H9 (cell line): ENCODE results near the gene MARCHF6. TPM values are rescaled to one million over a fixed set of nuclear protein-coding genes. Genes with fewer than 3 reads are reported as not detected.
"Not testable (repeated sequence)": the region's sequence is repeated elsewhere in the genome, so short reads cannot be mapped to it uniquely, and the experiment has no call there.

Experiments used
- DNase-seq: peaks from one replicate; pipeline ENCODE4 v3.0.0-alpha.2; 2017
- H2AFZ ChIP-seq: one replicate; pipeline ENCODE4 v1.6.1; 2013; ENCODE audit warnings: mild to moderate bottlenecking, low read length, control low read depth, moderate library complexity
- H2AK5ac ChIP-seq: 2 replicates; pipeline ENCODE4 v1.6.1; 2013; ENCODE audit warnings: low read length, control low read depth, mixed read lengths; ENCODE audit not compliant: insufficient read length
- H2BK120ac ChIP-seq: one replicate; pipeline ENCODE4 v1.6.1; 2013; ENCODE audit warnings: low read depth, mild to moderate bottlenecking, low read length, control low read depth, inconsistent platforms; ENCODE audit not compliant: poor library complexity, severe bottlenecking
- H2BK12ac ChIP-seq: 2 replicates; pipeline ENCODE4 v1.6.1; 2013; ENCODE audit warnings: low read length, control low read depth, mixed read lengths, low read depth; ENCODE audit not compliant: insufficient read length
- H2BK15ac ChIP-seq: 2 replicates; pipeline ENCODE4 v1.6.1; 2013; ENCODE audit warnings: low read depth, low read length, control low read depth
- H2BK20ac ChIP-seq: one replicate; pipeline ENCODE4 v1.6.1; 2013; ENCODE audit warnings: low read depth, mild to moderate bottlenecking, low read length, control low read depth, inconsistent platforms; ENCODE audit not compliant: poor library complexity, severe bottlenecking
- H2BK5ac ChIP-seq: 2 replicates; pipeline ENCODE4 v1.6.1; 2013; ENCODE audit warnings: low read length, control low read depth, mixed read lengths; ENCODE audit not compliant: insufficient read length
- H3K14ac ChIP-seq: 2 replicates; pipeline ENCODE4 v1.6.1; 2013; ENCODE audit warnings: low read length, control low read depth; ENCODE audit not compliant: insufficient read depth
- H3K18ac ChIP-seq: 2 replicates; pipeline ENCODE4 v1.6.1; 2013; ENCODE audit warnings: low read depth, mild to moderate bottlenecking, mixed read lengths, low read length, control low read depth; ENCODE audit not compliant: insufficient read length
- H3K23ac ChIP-seq: 2 replicates; pipeline ENCODE4 v1.6.1; 2013; ENCODE audit warnings: low read length, control low read depth, mixed read lengths, low read depth; ENCODE audit not compliant: insufficient read length
- H3K23me2 ChIP-seq: 2 replicates; pipeline ENCODE4 v1.6.1; 2013; ENCODE audit warnings: low read depth, mild to moderate bottlenecking, mixed read lengths, low read length, control low read depth; ENCODE audit not compliant: insufficient read length, poor library complexity, severe bottlenecking
- H3K27ac ChIP-seq: 2 replicates; pipeline ENCODE4 v1.5.1; 2013; ENCODE audit warnings: low read length, control low read depth, mixed read lengths, low read depth; ENCODE audit not compliant: insufficient read length
- H3K27me3 ChIP-seq: 2 replicates; pipeline ENCODE4 v1.6.1; 2013; ENCODE audit warnings: low read length, control low read depth, inconsistent platforms; ENCODE audit not compliant: insufficient read depth
- H3K4ac ChIP-seq: 2 replicates; pipeline ENCODE4 v1.6.1; 2013; ENCODE audit warnings: low read depth, mild to moderate bottlenecking, control low read depth, inconsistent platforms, low read length, moderate library complexity
- H3K4me1 ChIP-seq: 2 replicates; pipeline ENCODE4 v1.6.1; 2013; ENCODE audit warnings: low read length, control low read depth, inconsistent platforms; ENCODE audit not compliant: insufficient read depth
- H3K4me2 ChIP-seq: 2 replicates; pipeline ENCODE4 v1.6.1; 2013; ENCODE audit warnings: low read length, control low read depth, mixed read lengths; ENCODE audit not compliant: insufficient read length, insufficient read depth
- H3K56ac ChIP-seq: 2 replicates; pipeline ENCODE4 v1.6.1; 2013; ENCODE audit warnings: low read depth, mild to moderate bottlenecking, mixed read lengths, low read length, control low read depth; ENCODE audit not compliant: insufficient read length
- H3K79me1 ChIP-seq: 2 replicates; pipeline ENCODE4 v1.6.1; 2013; ENCODE audit warnings: low read depth, mild to moderate bottlenecking, moderate library complexity, low read length, control low read depth, inconsistent platforms; ENCODE audit not compliant: insufficient read depth, poor library complexity, severe bottlenecking
- H3K79me2 ChIP-seq: 2 replicates; pipeline ENCODE4 v1.6.1; 2013; ENCODE audit warnings: low read length, control low read depth, inconsistent platforms; ENCODE audit not compliant: insufficient read depth
- H3K9ac ChIP-seq: 2 replicates; pipeline ENCODE4 v1.6.1; 2013; ENCODE audit warnings: low read length, control low read depth, mixed read lengths; ENCODE audit not compliant: insufficient read length; ENCODE audit errors: extremely low read depth
- H3K9me3 ChIP-seq: one replicate; pipeline ENCODE4 v1.6.1; 2013; ENCODE audit warnings: low read depth, low read length, inconsistent platforms; ENCODE audit not compliant: control insufficient read depth
- H3T11ph ChIP-seq: one replicate; pipeline ENCODE4 v1.6.1; 2013; ENCODE audit warnings: mild to moderate bottlenecking, low read length, control low read depth, inconsistent platforms
- H4K20me1 ChIP-seq: one replicate; pipeline ENCODE4 v1.6.1; 2013; ENCODE audit not compliant: control insufficient read depth, insufficient read length, insufficient read depth
- H4K5ac ChIP-seq: 2 replicates; pipeline ENCODE4 v1.6.1; 2013; ENCODE audit warnings: low read depth, mild to moderate bottlenecking, mixed read lengths, low read length, control low read depth; ENCODE audit not compliant: insufficient read length
- H4K8ac ChIP-seq: replicated peaks from 2 replicates; pipeline ENCODE4 v1.6.1; 2013; ENCODE audit warnings: low read length, control low read depth, mixed read lengths, low read depth; ENCODE audit not compliant: insufficient read length
- H4K91ac ChIP-seq: 2 replicates; pipeline ENCODE4 v1.6.1; 2013; ENCODE audit warnings: low read depth, mild to moderate bottlenecking, moderate library complexity, mixed read lengths, low read length, control low read depth; ENCODE audit not compliant: insufficient read length
- H3K27ac Mint-ChIP-seq, 3 experiments: 2 replicates in 2 of 3; 3 replicates in 1 of 3; pipeline ENCODE4 v1.8.0; 2020 to 2021; ENCODE audit warnings: mixed read lengths in 3 of 3, mild to moderate bottlenecking in 1 of 3, moderate library complexity in 1 of 3
- H3K27me3 Mint-ChIP-seq: 2 replicates; pipeline ENCODE4 v1.8.0; 2021; ENCODE audit warnings: low read depth, mild to moderate bottlenecking, moderate library complexity, mixed read lengths
- H3K36me3 Mint-ChIP-seq, 3 experiments: 2 replicates in 2 of 3; 3 replicates in 1 of 3; pipeline ENCODE4 v1.8.0; 2020 to 2021; ENCODE audit warnings: low read depth in 3 of 3, mixed read lengths in 3 of 3; ENCODE audit not compliant: insufficient read depth in 1 of 3
- H3K4me1 Mint-ChIP-seq, 2 experiments: 2 replicates each; pipeline ENCODE4 v1.8.0; 2020; ENCODE audit warnings: mixed read lengths in 2 of 2
- H3K4me3 Mint-ChIP-seq, 2 experiments: 2 replicates in 1 of 2; 3 replicates in 1 of 2; pipeline ENCODE4 v1.8.0; 2020 to 2021; ENCODE audit warnings: mild to moderate bottlenecking in 2 of 2, mixed read lengths in 2 of 2, moderate library complexity in 1 of 2
- H3K9me3 Mint-ChIP-seq, 2 experiments: 2 replicates in 1 of 2; 3 replicates in 1 of 2; pipeline ENCODE4 v1.8.0; 2020; ENCODE audit warnings: mild to moderate bottlenecking in 2 of 2, mixed read lengths in 2 of 2, moderate library complexity in 1 of 2
- CTCF ChIP-seq: fragments of 200-600 bp; sonication (generic); conservative IDR thresholded peaks from 3 replicates; pipeline ENCODE4 v1.8.0; 2021; ENCODE audit warnings: antibody characterized with exemption, mild to moderate bottlenecking
- WGBS: extraction: QIAGEN DNeasy Blood & Tissue Kit; methylation state at CpG from one replicate; pipeline ENCODE4 v1.1.7; 2013; ENCODE audit warnings: missing lambda C conversion rate, low lambda C conversion rate, mixed read lengths; ENCODE audit not compliant: insufficient read length; ENCODE audit errors: extremely low coverage; 5-methylcytosine and 5-hydroxymethylcytosine counted together
- total RNA-seq: library from RNA; stranded (reverse); gene quantifications from 2 replicates; pipeline ENCODE4 v1.2.1, GENCODE V29; 2021

MARCHF6 gene
- total RNA-seq, 1 experiment from 2014 or later, result 118 TPM

- Histone ChIP-seq H3K9me3 (no peaks in the 10 kb centered on the region), H3T11ph (no peak overlapping the region), H2BK20ac (no peak overlapping the region), H3K4ac (no peak overlapping the region), H3K23me2 (no peaks in the 10 kb centered on the region), H3K23ac (no peak overlapping the region), H3K4me1 (no peaks in the 10 kb centered on the region; the same call in 1 of the 2 replicates), H2AK5ac (no peak overlapping the region), H2AFZ (no peak overlapping the region), H3K9ac (no peak overlapping the region), H3K18ac (no peak overlapping the region), H3K27ac (no peak overlapping the region), H2BK5ac (no peak overlapping the region), H3K27me3 (no peaks in the 10 kb centered on the region), H2BK12ac (no peak overlapping the region), H3K79me2 (no peaks in the 10 kb centered on the region), H3K14ac (no peak overlapping the region), H4K8ac (no peak overlapping the region), H4K5ac (no peak overlapping the region), H3K79me1 (no peaks in the 10 kb centered on the region), H3K4me2 (no peak overlapping the region), H2BK15ac (no peak overlapping the region), H4K20me1 (no peaks in the 10 kb centered on the region), H4K91ac (no peak overlapping the region), H2BK120ac (no peak overlapping the region), H3K56ac (no peak overlapping the region)
- H3K4me3 Mint-ChIP-seq, result no peak overlapping the region
- no peak overlapping the region for H3K27ac Mint-ChIP-seq
- no peaks in the 10 kb centered on the region for H3K9me3 Mint-ChIP-seq
- peaks cover 3% of the 10 kb centered on the region; the same call in 1 of the 2 replicates for H3K27me3 Mint-ChIP-seq
- H3K36me3 Mint-ChIP-seq, result no peaks in the 10 kb centered on the region
- no CpG with 5 or more reads among the region's 4 CpGs for WGBS
- H3K4me1 Mint-ChIP-seq, result peaks cover 11 to 15% of the 10 kb centered on the region in 2 experiments
- no peak for DNase-seq
- TF ChIP-seq CTCF, result no peak
These were observed 10.0 kb upstream of the MARCHF6 start for GRCh38 chr5:10343486-10343885.

GRCh38 chr5:10344461-10345106, 8.9 kb upstream of the MARCHF6 start:
- not testable (repeated sequence) for H2AK5ac ChIP-seq, H3K9me3 ChIP-seq, H4K8ac ChIP-seq, H4K5ac ChIP-seq, H3K4me1 ChIP-seq, H3K14ac ChIP-seq, H3K27ac Mint-ChIP-seq, H2BK5ac ChIP-seq, H4K91ac ChIP-seq, H3T11ph ChIP-seq, H2BK20ac ChIP-seq, H3K4me1 Mint-ChIP-seq, H3K79me2 ChIP-seq, H3K27me3 ChIP-seq, H2BK12ac ChIP-seq, H3K23me2 ChIP-seq, H3K27me3 Mint-ChIP-seq, H3K56ac ChIP-seq, H2BK120ac ChIP-seq, H3K18ac ChIP-seq, H3K4me2 ChIP-seq, H3K4ac ChIP-seq, H3K79me1 ChIP-seq, H3K9me3 Mint-ChIP-seq, DNase-seq, H3K23ac ChIP-seq, H3K27ac ChIP-seq, H2AFZ ChIP-seq, H3K36me3 Mint-ChIP-seq, H2BK15ac ChIP-seq, H3K9ac ChIP-seq, H3K4me3 Mint-ChIP-seq, H4K20me1 ChIP-seq
- no CpG with 5 or more reads among the region's 5 CpGs for WGBS
